ENCODE measurements around the gene TPCN2. TPM values are rescaled to one million over a fixed set of nuclear protein-coding genes. Genes with fewer than 3 reads are reported as not detected.

The TPCN2 gene
- total RNA-seq, 1 experiment from 2014 or later, result 20.6 TPM

DNA sequence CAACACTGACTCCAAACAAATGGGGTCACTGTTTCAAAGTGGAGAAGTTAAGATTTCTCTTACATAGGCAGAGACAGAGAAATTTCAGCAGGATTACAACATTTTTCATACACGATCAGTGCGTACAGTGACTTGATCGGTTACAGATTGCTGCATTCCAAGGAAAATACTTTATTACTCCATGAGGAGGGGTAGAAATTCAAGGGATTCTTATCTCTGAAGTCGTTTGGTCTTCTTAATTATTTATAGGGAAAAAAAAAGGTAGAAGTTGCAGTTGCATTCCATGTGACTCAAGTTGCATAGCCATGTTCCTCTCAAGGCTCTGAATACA lies 96.3 kb downstream of the TPCN2 start:
- no peaks in the 10 kb centered on the region for H3K4me1 ChIP-seq (ENCODE audit: control insufficient read depth, insufficient read depth, low read length)
- peaks cover 22% of the 10 kb centered on the region for H3K9me3 ChIP-seq (ENCODE audit: control insufficient read depth, insufficient read depth, low read depth, low read length)
- no peak for TF ChIP-seq SIN3A (IDR thresholded peaks at IDR 0.05; ENCODE audit: borderline replicate concordance, insufficient read depth, low read depth, low read length)
- in situ Hi-C loops (cut with HindIII; ENCODE audit: low pct_unique_long_range_greater_than_20kb, low sequenced_read_pairs), result no loop called here
- no TSS peak for BruUV-seq (replicated peaks)
- H3K36me3 ChIP-seq (ENCODE audit: control insufficient read depth, insufficient read depth, low read length), result no peaks in the 10 kb centered on the region
- ATAC-seq (no peak), DNase-seq (ENCODE audit: low read depth, low spot score) (no peak)
- H3K4me3 ChIP-seq (ENCODE audit: low read depth in 2 of 2, low read length in 2 of 2), result no peak overlapping the region
- intact Hi-C loops (cut with micrococcal nuclease; ENCODE audit: unreplicated experiment), result no loop called here
- ChIA-PET CTCF (no interaction called here), POLR2A (no interaction called here)
- H3K27ac ChIP-seq (ENCODE audit: low read length), result no peak overlapping the region
- no peaks in the 10 kb centered on the region for H3K27me3 ChIP-seq (ENCODE audit: control insufficient read depth, insufficient read depth, low read length)

DNA sequence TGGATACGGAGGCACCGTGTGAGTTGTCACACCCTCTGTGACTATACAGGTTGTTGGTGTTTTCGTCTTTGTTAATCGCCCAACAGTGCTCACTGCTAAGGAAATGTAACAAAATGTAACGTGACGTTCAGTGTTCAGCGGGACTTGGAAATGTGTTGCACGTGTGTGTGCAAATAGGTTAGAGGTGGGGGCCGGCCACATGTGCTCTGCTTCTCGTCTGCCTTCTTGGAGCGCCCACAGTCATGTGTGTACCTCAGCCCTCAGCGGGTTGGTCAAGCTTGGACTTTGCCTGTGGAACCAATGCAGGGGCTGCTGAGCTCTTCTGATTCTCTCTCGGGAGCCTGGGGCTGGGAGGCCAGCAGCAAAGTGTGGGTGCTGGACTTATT lies 99.6 kb downstream of the TPCN2 start:
- ChIA-PET POLR2A (no interaction called here), CTCF (no interaction called here)
- DNase-seq (ENCODE audit: low read depth, low spot score) (no peak), ATAC-seq (no peak)
- in situ Hi-C loops (cut with HindIII; ENCODE audit: low pct_unique_long_range_greater_than_20kb, low sequenced_read_pairs) (no loop called here), intact Hi-C loops (cut with micrococcal nuclease; ENCODE audit: unreplicated experiment) (no loop called here)
- H3K4me1 ChIP-seq (ENCODE audit: control insufficient read depth, insufficient read depth, low read length), result no peaks in the 10 kb centered on the region
- no peak overlapping the region for H3K27ac ChIP-seq (ENCODE audit: low read length)
- TF ChIP-seq TCF7L2 (IDR thresholded peaks at IDR 0.05; ENCODE audit: low read depth, low read length), result no peak
- TF ChIP-seq SIN3A (IDR thresholded peaks at IDR 0.05; ENCODE audit: borderline replicate concordance, insufficient read depth, low read depth, low read length), result no peak
- TF ChIP-seq, protein P1, sequence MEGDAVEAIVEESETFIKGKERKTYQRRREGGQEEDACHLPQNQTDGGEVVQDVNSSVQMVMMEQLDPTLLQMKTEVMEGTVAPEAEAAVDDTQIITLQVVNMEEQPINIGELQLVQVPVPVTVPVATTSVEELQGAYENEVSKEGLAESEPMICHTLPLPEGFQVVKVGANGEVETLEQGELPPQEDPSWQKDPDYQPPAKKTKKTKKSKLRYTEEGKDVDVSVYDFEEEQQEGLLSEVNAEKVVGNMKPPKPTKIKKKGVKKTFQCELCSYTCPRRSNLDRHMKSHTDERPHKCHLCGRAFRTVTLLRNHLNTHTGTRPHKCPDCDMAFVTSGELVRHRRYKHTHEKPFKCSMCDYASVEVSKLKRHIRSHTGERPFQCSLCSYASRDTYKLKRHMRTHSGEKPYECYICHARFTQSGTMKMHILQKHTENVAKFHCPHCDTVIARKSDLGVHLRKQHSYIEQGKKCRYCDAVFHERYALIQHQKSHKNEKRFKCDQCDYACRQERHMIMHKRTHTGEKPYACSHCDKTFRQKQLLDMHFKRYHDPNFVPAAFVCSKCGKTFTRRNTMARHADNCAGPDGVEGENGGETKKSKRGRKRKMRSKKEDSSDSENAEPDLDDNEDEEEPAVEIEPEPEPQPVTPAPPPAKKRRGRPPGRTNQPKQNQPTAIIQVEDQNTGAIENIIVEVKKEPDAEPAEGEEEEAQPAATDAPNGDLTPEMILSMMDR (IDR thresholded peaks at IDR 0.05), result no peak
- TF ChIP-seq, protein P2, sequence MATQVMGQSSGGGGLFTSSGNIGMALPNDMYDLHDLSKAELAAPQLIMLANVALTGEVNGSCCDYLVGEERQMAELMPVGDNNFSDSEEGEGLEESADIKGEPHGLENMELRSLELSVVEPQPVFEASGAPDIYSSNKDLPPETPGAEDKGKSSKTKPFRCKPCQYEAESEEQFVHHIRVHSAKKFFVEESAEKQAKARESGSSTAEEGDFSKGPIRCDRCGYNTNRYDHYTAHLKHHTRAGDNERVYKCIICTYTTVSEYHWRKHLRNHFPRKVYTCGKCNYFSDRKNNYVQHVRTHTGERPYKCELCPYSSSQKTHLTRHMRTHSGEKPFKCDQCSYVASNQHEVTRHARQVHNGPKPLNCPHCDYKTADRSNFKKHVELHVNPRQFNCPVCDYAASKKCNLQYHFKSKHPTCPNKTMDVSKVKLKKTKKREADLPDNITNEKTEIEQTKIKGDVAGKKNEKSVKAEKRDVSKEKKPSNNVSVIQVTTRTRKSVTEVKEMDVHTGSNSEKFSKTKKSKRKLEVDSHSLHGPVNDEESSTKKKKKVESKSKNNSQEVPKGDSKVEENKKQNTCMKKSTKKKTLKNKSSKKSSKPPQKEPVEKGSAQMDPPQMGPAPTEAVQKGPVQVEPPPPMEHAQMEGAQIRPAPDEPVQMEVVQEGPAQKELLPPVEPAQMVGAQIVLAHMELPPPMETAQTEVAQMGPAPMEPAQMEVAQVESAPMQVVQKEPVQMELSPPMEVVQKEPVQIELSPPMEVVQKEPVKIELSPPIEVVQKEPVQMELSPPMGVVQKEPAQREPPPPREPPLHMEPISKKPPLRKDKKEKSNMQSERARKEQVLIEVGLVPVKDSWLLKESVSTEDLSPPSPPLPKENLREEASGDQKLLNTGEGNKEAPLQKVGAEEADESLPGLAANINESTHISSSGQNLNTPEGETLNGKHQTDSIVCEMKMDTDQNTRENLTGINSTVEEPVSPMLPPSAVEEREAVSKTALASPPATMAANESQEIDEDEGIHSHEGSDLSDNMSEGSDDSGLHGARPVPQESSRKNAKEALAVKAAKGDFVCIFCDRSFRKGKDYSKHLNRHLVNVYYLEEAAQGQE (IDR thresholded peaks at IDR 0.05; ENCODE audit: insufficient read depth in 1 of 2, low read depth in 2 of 2, low read length in 1 of 2), result no peak
- no TSS peak for BruUV-seq (replicated peaks)
- H3K27me3 ChIP-seq (ENCODE audit: control insufficient read depth, insufficient read depth, low read length), result no peaks in the 10 kb centered on the region
- peaks cover 22% of the 10 kb centered on the region for H3K9me3 ChIP-seq (ENCODE audit: control insufficient read depth, insufficient read depth, low read depth, low read length)
- no peak overlapping the region for H3K4me3 ChIP-seq (ENCODE audit: low read depth in 2 of 2, low read length in 2 of 2)
- no peaks in the 10 kb centered on the region for H3K36me3 ChIP-seq (ENCODE audit: control insufficient read depth, insufficient read depth, low read length)

DNA sequence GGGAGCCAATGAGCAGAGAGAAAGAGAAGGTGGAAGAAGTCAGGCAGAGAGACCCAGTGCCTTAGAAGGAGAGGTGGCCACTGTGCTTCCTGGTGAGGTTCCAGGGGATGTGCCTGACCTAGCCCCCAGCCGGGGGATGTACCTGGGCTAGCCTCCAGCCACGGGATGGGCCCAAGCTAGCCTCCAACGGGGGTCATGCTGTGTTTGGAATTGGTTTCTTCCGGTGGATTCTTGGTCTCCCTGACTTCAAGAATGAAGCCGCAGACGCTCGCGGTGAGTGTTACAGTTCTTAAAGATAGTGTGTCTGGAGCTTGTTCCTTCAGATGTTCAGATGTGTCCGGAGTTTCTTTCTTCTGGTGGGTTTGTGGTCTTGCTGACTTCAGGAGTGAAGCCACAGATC lies 100.1 kb downstream of the TPCN2 start:
- peaks cover 22% of the 10 kb centered on the region for H3K9me3 ChIP-seq (ENCODE audit: control insufficient read depth, insufficient read depth, low read depth, low read length)
- H3K4me3 ChIP-seq (ENCODE audit: low read depth in 2 of 2, low read length in 2 of 2), result no peak overlapping the region
- TF ChIP-seq TCF7L2 (IDR thresholded peaks at IDR 0.05; ENCODE audit: low read depth, low read length) (no peak), POLR2AphosphoS5 (IDR thresholded peaks at IDR 0.05; ENCODE audit: low read depth, low read length) (no peak), SIN3A (IDR thresholded peaks at IDR 0.05; ENCODE audit: borderline replicate concordance, insufficient read depth, low read depth, low read length) (no peak)
- TF ChIP-seq, protein P2 (IDR thresholded peaks at IDR 0.05; ENCODE audit: insufficient read depth in 1 of 2, low read depth in 2 of 2, low read length in 1 of 2), result no peak
- TF ChIP-seq, protein P1 (IDR thresholded peaks at IDR 0.05), result no peak
- intact Hi-C loops (cut with micrococcal nuclease; ENCODE audit: unreplicated experiment) (no loop called here), in situ Hi-C loops (cut with HindIII; ENCODE audit: low pct_unique_long_range_greater_than_20kb, low sequenced_read_pairs) (no loop called here)
- H3K27me3 ChIP-seq (ENCODE audit: control insufficient read depth, insufficient read depth, low read length), result no peaks in the 10 kb centered on the region
- POLR2A ChIA-PET, result no interaction called here
- H3K4me1 ChIP-seq (ENCODE audit: control insufficient read depth, insufficient read depth, low read length), result no peaks in the 10 kb centered on the region; the same call in 1 of the 2 replicates
- ATAC-seq (no peak), DNase-seq (ENCODE audit: low read depth, low spot score) (no peak)
- no TSS peak for BruUV-seq (replicated peaks)
- no peak overlapping the region for H3K27ac ChIP-seq (ENCODE audit: low read length)
- no peaks in the 10 kb centered on the region for H3K36me3 ChIP-seq (ENCODE audit: control insufficient read depth, insufficient read depth, low read length)
- CTCF ChIA-PET, result no interaction called here
